Left colon (tissue), 2 donors: ENCODE data around the gene CASQ2. TPM values are rescaled to one million over a fixed set of nuclear protein-coding genes. Genes with fewer than 3 reads are reported as not detected.
A peak's percentile ranks its signal among the peaks of the same experiment; 100 is the strongest.

Experiments
- ATAC-seq: fragments of 200-7000 bp; cut with Tn5 transposase; one replicate; pipeline ENCODE4 v1.9.1; 2020; ENCODE audit warnings: mild to moderate bottlenecking, moderate library complexity
- DNase-seq, 2 donors: peaks; one replicate each; pipeline ENCODE4 v3.0.0-alpha.2; 2020
- intact Hi-C, 2 donors: fragments of 100-400 bp; cut with DNase I in 1 of 2; cut with micrococcal nuclease in 1 of 2; formaldehyde crosslinking; loops; one replicate each; pipeline versions ENCODE4 v1.11.2 to v1.14.0; 2022; cut with DNase I, micrococcal nuclease
- total RNA-seq, 2 donors: library from RNA; stranded (reverse); fragmentation: NEBNext Ultra II Directional; extraction: Animal tissue kit (Norgen Biotek cat#: 25700); gene quantifications; one replicate each; pipeline ENCODE4 v1.2.1, GENCODE V29; 2021
- donor health status: DM: no; HTN: no; CAD: no.
- donor health status: DM: yes; HTN: yes; CAD: no.

CASQ2 gene
- total RNA-seq, 2 donors from 2014 or later, result 0.46 to 6.6 TPM

- ATAC-seq, result no peak
- DNase-seq, result no peak
- intact Hi-C loops, result no loop called here
Observed at GRCh38 chr1:115677182-115677555, 91.3 kb downstream of the CASQ2 start.

GRCh38 chr1:115676498-115677181, 91.9 kb downstream of the CASQ2 start:
- peak; percentile 62 for ATAC-seq
- intact Hi-C loops, result no loop called here
- DNase-seq, result no peak

DNA sequence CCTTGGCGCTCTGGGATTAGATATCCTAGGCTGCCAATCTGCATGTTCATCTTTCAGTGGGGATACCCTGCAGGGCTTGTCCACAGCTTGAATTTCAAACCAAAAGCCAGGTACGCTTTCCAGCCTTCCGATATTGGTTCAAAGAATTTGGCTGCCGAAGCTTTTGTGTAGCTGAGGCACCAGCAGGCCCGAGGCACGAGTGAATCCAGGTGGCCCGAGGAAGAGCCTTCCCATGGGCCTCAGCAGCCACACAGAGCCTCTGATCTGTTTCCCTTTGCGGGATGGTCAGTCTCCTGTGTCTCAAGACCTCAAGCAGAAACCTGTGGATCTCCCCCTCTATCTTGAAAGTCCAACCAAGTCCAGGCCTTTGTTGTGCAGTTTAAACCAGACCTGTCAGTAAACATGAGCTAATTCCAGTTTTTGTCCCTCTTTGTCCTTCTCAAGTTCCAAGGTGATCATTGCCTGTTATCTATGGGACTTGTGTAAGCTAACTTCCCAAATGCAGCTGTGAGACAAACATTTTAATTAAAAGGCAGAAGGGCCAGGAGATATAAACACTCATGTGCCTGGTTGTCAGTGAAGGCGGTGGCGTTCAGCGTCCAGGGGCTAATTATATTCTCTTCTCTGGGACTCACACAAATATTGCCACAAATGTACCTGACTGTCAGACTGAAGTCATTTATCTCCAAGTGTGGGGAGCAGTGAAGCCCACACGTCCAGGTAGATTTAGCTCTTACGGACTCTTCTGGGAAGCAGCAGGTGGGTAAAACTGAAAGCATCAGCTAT, 96.1 kb downstream of the CASQ2 start:
- intact Hi-C loops, result no loop called here
- no peak for DNase-seq
- no peak for ATAC-seq

- intact Hi-C loops, result no loop called here
- DNase-seq (peak; percentile 71 to 76), ATAC-seq (peak; percentile 87)
Observed at GRCh38 chr1:115671176-115671934, 97.2 kb downstream of the CASQ2 start.

GRCh38 chr1:115670476-115671175, 97.9 kb downstream of the CASQ2 start:
- ATAC-seq (peak; percentile 60), DNase-seq (peak; percentile 40 to 46)
- intact Hi-C loops, result no loop called here

GRCh38 chr1:115669886-115670285, 98.6 kb downstream of the CASQ2 start:
- ATAC-seq (no peak), DNase-seq (no peak)
- intact Hi-C loops, result no loop called here

GRCh38 chr1:115669002-115669673, 99.4 kb downstream of the CASQ2 start:
- ATAC-seq, result no peak
- DNase-seq, result no peak
- intact Hi-C loops, result no loop called here

- intact Hi-C loops, result no loop called here
- no peak for ATAC-seq
- no peak for DNase-seq
Observed at GRCh38 chr1:115668579-115668978, 99.9 kb downstream of the CASQ2 start.

DNA sequence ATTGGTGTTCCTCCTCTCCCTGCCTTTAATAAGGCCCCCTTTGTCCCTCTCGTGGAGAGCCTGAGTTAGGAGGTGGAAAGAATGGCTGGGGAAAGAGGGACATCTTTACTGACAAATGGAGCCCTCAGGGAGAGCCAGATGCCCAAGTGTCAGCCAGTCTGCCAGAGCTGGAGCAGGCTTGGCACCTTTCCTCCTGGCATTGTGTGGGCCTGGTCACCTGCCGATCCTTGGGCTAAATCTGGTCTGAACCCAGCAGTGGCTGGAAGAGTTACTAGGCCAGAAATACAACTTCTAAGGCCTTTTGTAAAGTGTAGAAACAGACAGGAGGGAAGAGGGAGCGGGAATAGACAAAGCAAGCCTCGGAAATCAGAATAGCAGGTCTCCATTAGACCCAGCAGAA, 101.8 kb downstream of the CASQ2 start:
- ATAC-seq (no peak), DNase-seq (no peak)
- intact Hi-C loops, result no loop called here

DNA sequence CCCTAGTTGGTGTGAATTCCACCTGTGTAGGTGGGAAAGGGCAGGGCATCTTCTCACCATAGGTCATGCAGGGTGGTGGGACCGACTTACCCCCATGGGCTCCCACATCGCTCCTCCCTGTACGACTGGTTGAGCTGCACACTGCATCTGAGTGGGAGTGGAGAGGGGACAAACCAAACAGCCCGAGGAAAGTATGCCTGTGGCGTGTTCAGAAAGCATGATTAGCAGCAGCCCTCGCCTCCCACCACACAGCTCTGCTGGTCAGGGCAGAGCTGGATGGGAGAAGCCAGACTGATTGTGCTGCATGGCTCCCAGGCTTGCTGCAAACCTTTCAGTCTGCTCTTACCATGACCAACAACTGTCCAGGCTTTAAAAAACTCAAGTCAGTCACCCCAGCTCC, 102.3 kb downstream of the CASQ2 start:
- DNase-seq, result no peak
- intact Hi-C loops, result no loop called here

DNA sequence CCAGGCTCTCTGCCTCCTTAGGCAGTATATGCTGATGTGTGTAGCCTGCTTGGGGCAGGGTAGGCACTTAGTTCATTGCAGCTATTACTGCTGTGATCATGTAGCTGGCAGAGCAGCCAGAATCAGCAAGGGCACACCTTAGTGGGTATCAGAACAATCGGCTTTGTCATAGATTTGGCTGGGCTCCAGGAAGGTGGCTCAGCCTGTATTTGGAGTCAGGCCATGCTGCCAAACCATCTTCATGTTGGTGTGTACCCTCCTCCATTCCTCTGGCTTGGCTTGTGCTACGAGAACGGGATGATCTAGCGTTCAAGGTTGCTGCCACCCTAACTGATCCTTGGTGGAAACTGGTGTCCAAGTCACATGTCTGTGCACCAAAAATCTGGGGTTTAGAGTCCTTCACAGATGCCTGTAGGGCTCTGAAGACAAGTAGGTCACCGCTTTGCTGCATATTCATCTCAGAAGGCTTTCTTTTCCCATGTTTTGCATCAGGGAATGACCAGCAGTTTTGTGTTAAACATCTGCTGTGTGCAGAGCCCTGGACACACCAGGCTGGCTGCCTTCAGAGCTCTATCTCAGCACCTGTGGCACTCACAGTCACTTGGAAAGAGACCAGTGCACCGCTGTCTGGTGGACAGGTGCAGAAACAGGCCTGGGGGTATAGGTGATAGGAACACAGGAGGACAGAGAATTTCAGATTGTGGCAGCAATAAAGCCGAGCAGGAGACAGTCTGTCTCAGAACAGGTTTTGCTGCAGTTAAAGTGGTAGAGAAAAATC, 103.0 kb downstream of the CASQ2 start:
- intact Hi-C loops, result no loop called here
- DNase-seq (peak in 1 of 2 donors; percentile 51), ATAC-seq (peak; percentile 86)

More for the DNA sequence above, 102.3 kb downstream of the CASQ2 start:
- ATAC-seq, result no peak

GRCh38 chr1:115661157-115661556, 107.4 kb downstream of the CASQ2 start:
- intact Hi-C loops, result no loop called here
- DNase-seq (no peak), ATAC-seq (no peak)

- DNase-seq, result no peak
- ATAC-seq, result no peak
- intact Hi-C loops, result no loop called here
Observed at GRCh38 chr1:115660151-115660550, 108.4 kb downstream of the CASQ2 start.

DNA sequence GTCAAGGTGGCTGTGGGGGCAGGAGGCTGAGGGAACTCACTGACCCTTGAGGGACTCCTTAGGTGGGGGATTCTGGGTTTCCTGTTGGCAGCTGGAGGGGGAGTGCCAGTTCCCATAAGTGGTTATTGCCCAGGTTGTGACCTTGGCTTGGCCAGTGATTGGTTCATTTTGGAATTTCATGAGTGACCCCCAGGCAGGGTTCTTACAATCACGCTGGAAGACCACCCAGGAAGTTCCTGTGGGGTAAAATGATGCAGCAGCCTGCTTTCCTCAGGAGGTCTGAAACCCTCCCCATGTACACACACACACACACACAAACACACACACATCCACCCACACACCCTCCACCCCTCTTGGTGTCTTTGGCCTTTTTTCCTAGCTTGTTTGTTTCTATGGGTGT, 109.9 kb downstream of the CASQ2 start:
- intact Hi-C loops, result no loop called here
- DNase-seq (no peak), ATAC-seq (no peak)

- DNase-seq (no peak), ATAC-seq (no peak)
- intact Hi-C loops, result no loop called here
Observed at GRCh38 chr1:115656461-115657077, 111.9 kb downstream of the CASQ2 start.

- intact Hi-C loops, result no loop called here
- DNase-seq (no peak), ATAC-seq (no peak)
Observed at GRCh38 chr1:115655916-115656315, 112.6 kb downstream of the CASQ2 start.

DNA sequence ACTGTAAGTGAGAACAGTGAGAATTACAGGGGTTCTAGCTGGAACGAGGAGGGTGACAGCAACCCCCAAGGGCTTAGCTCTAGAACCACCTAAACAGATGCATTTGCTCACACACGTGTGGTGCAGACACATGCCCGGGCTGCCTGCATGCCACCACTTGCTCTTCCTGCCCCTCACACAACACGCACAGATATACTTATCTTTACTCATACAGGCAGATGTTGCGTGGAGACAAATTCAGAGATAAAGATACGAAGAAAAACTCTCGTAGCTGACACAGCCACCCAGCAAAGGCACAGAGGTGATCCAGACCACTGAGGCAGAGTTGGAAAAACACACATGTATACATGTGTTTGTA, 113.2 kb downstream of the CASQ2 start:
- no peak for ATAC-seq

More for the DNA sequence above, 113.2 kb downstream of the CASQ2 start:
- no peak for DNase-seq
- intact Hi-C loops, result no loop called here
